HepG2 (cell line): ENCODE measurements around the gene STAT6. TPM values are rescaled to one million over a fixed set of nuclear protein-coding genes. Genes with fewer than 3 reads are reported as not detected.
A peak's percentile ranks its signal among the peaks of the same experiment; 100 is the strongest.

ENCODE experiments used
- AKAP8 ChIP-seq: sonication (generic); formaldehyde crosslinking; IDR thresholded peaks from 2 replicates; pipeline ENCODE4 v1.5.1; 2020; ENCODE audit warnings: mild to moderate bottlenecking, missing genetic modification reagents
- BCL6 ChIP-seq: IDR thresholded peaks from 2 replicates; pipeline ENCODE4 v1.6.1; 2016; ENCODE audit warnings: missing genetic modification reagents, missing compliant biosample characterization
- CHD2 ChIP-seq: IDR thresholded peaks from 2 replicates; pipeline ENCODE4 v1.6.1; 2011; ENCODE audit warnings: low read depth, low read length, improper control_type of control experiment
- ETS1 ChIP-seq: sonication (generic); formaldehyde crosslinking; IDR thresholded peaks from 2 replicates; pipeline ENCODE4 v1.4.0; 2020; ENCODE audit warnings: missing genetic modification reagents
- ETV5 ChIP-seq: IDR thresholded peaks from 2 replicates; pipeline ENCODE4 v1.6.1; 2018; ENCODE audit warnings: missing biosample characterization, missing genetic modification reagents, inconsistent platforms, borderline replicate concordance
- HNF4A ChIP-seq: sonication (generic); formaldehyde crosslinking; IDR thresholded peaks from 2 replicates; pipeline ENCODE4 v1.4.0; 2020; ENCODE audit warnings: missing genetic modification reagents
- IRF9 ChIP-seq: sonication (generic); formaldehyde crosslinking; IDR thresholded peaks from 2 replicates; pipeline ENCODE4 v1.8.0; 2022; ENCODE audit warnings: missing genetic modification reagents, mild to moderate bottlenecking, borderline replicate concordance
- KLF6 ChIP-seq: IDR thresholded peaks from 2 replicates; pipeline ENCODE4 v1.8.0; 2016; ENCODE audit warnings: missing biosample characterization, missing genetic modification reagents
- MAF1 ChIP-seq: sonication (generic); formaldehyde crosslinking; IDR thresholded peaks from 2 replicates; pipeline ENCODE4 v1.5.0; 2020; ENCODE audit warnings: missing genetic modification reagents, borderline replicate concordance
- RCOR2 ChIP-seq: IDR thresholded peaks from 2 replicates; pipeline ENCODE4 v1.6.1; 2016; ENCODE audit warnings: missing biosample characterization, missing genetic modification reagents
- RERE ChIP-seq: IDR thresholded peaks from 2 replicates; pipeline ENCODE4 v1.6.1; 2016; ENCODE audit warnings: low read depth, missing genetic modification reagents, missing compliant biosample characterization
- SAP130 ChIP-seq: IDR thresholded peaks from 2 replicates; pipeline ENCODE4 v1.6.1; 2016; ENCODE audit warnings: low read depth
- SOX5 ChIP-seq: IDR thresholded peaks from 2 replicates; pipeline ENCODE4 v1.6.1; 2016; ENCODE audit warnings: borderline replicate concordance
- ZBTB4 ChIP-seq: sonication (generic); formaldehyde crosslinking; IDR thresholded peaks from 2 replicates; pipeline ENCODE4 v1.4.0; 2020; ENCODE audit warnings: missing genetic modification reagents, mild to moderate bottlenecking, borderline replicate concordance
- polyA plus RNA-seq, 8 experiments: library from polyadenylated mRNA; depleted of rRNA in 3 of 8; stranded (reverse) in 7 of 8; unstranded in 1 of 8; fragments of >200 nt; fragmentation: Illumina TruSeq in 4 of 8; extraction: Trizol in 4 of 8; gene quantifications; 2 replicates each; pipeline versions ENCODE4 v1.2.1 to v1.2.3, GENCODE V29; 2011 to 2016; ENCODE audit warnings: low read depth in 4 of 8, missing spikeins in 1 of 8, mixed read lengths in 1 of 8; ENCODE audit not compliant: insufficient read depth in 1 of 8
- total RNA-seq, 5 experiments: library from RNA; depleted of rRNA; stranded (reverse); fragments of >200 nt; fragmentation: Illumina TruSeq; extraction: Trizol; gene quantifications; 2 replicates each; pipeline ENCODE4 v1.2.3, GENCODE V29; 2016; ENCODE audit warnings: low read depth in 1 of 5

The STAT6 gene
- total and polyA plus RNA-seq, 2 of the 13 experiments (the other 11 are each of a cell fraction or from before 2014, with no cell fraction given), result 28.0 to 62.2 TPM

- TF ChIP-seq ETS1, result no peak
- TF ChIP-seq SAP130 (CRISPR knock-in tag), result peak; percentile 57
- TF ChIP-seq AKAP8 (CRISPR knock-in tag), result peak; percentile 42; the same call in 1 of the 2 replicates
- no peak for TF ChIP-seq MAF1 (CRISPR knock-in tag)
- peak; percentile 45; the same call in 1 of the 2 replicates for TF ChIP-seq SOX5 (CRISPR knock-in tag)
- TF ChIP-seq RERE (CRISPR knock-in tag), result peak; percentile 33; the same call in 1 of the 2 replicates
- peak; percentile 77; the same call in 1 of the 2 replicates for TF ChIP-seq ETV5
- peak; percentile 34; the same call in 1 of the 2 replicates for TF ChIP-seq IRF9 (CRISPR knock-in tag)
- TF ChIP-seq HNF4A (CRISPR knock-in tag), result peak; percentile 93
- TF ChIP-seq KLF6 (CRISPR knock-in tag), result 0 out of 2 replicates have a peak, but pooled peaks have one; percentile 27
- TF ChIP-seq RCOR2 (CRISPR knock-in tag), result 0 out of 2 replicates have a peak, but pooled peaks have one; percentile 47
- TF ChIP-seq BCL6 (CRISPR knock-in tag), result peak; percentile 51; the same call in 1 of the 2 replicates
- TF ChIP-seq ZBTB4 (CRISPR knock-in tag), result no peak
- TF ChIP-seq CHD2, result no peak
Observed at GRCh38 chr12:57146961-57147944, 36.1 kb upstream of the STAT6 start, which contains the start of gene LRP1-AS (continued).
